ENCODE results near the gene AIP. TPM values are rescaled to one million over a fixed set of nuclear protein-coding genes. Genes with fewer than 3 reads are reported as not detected.

The AIP gene
- total RNA-seq, 1 donor from 2014 or later, result 50.1 TPM

- H3K4me1 Mint-ChIP-seq, result peaks cover 9% of the 10 kb centered on the region
- TF ChIP-seq, protein P1, sequence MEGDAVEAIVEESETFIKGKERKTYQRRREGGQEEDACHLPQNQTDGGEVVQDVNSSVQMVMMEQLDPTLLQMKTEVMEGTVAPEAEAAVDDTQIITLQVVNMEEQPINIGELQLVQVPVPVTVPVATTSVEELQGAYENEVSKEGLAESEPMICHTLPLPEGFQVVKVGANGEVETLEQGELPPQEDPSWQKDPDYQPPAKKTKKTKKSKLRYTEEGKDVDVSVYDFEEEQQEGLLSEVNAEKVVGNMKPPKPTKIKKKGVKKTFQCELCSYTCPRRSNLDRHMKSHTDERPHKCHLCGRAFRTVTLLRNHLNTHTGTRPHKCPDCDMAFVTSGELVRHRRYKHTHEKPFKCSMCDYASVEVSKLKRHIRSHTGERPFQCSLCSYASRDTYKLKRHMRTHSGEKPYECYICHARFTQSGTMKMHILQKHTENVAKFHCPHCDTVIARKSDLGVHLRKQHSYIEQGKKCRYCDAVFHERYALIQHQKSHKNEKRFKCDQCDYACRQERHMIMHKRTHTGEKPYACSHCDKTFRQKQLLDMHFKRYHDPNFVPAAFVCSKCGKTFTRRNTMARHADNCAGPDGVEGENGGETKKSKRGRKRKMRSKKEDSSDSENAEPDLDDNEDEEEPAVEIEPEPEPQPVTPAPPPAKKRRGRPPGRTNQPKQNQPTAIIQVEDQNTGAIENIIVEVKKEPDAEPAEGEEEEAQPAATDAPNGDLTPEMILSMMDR (conservative IDR thresholded peaks at IDR 0.05), result no peak
- no peak overlapping the region for H3K4me3 Mint-ChIP-seq
- H3K27me3 Mint-ChIP-seq (ENCODE audit: low read depth), result peaks cover 7% of the 10 kb centered on the region
- no peak overlapping the region for H3K27ac Mint-ChIP-seq (ENCODE audit: unreplicated experiment)
- peaks cover 11% of the 10 kb centered on the region for H3K9me3 Mint-ChIP-seq
- no peak for DNase-seq (ENCODE audit: low read depth, low spot score)
- peaks cover 2% of the 10 kb centered on the region for H3K36me3 Mint-ChIP-seq (ENCODE audit: low read depth)
Observed at GRCh38 chr11:67528376-67528775, 45.5 kb downstream of the AIP start.

DNA sequence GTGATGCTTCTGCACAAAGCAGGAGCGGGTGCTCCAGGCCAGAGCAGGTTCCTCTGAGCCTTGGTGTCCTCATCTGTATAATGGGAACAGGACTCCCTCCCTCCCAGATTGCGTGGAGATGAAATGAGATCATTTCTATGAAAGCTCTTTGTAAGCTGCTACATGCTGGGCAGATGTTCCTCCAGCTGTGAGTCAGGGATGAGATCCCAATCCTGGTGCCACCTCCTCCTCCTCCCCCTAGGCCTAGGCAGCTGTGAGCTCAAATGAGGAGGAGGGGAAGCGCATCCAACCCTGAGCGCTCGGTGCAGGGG lies 47.4 kb downstream of the AIP start:
- TF ChIP-seq, protein P1 (conservative IDR thresholded peaks at IDR 0.05), result no peak
- Mint-ChIP-seq H3K36me3 (ENCODE audit: low read depth) (peaks cover 2% of the 10 kb centered on the region), H3K4me3 (no peak overlapping the region), H3K4me1 (peaks cover 3% of the 10 kb centered on the region), H3K27ac (ENCODE audit: unreplicated experiment) (no peak overlapping the region), H3K27me3 (ENCODE audit: low read depth) (peaks cover 7% of the 10 kb centered on the region), H3K9me3 (peaks cover 16% of the 10 kb centered on the region)
- no peak for DNase-seq (ENCODE audit: low read depth, low spot score)

DNA sequence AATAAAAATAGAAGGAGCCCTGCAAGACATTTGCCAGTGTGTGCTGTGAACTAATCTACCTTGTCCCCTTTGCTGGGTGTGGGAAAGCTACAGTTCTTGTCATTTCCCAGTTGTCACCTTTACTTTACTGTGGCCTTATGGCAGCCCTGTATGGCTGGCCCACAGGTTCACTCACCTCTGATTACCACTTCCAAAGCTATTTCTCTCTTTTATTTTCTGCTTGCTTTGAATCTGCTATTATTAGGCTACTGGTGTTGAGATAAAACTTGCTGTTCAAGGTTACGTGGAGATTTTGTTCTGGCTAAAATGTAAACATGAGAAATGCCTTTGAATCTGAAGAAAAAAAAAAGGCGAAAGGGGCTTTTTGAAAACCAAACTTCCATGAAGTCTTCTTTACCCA lies 50.1 kb downstream of the AIP start:
- TF ChIP-seq, protein P1 (conservative IDR thresholded peaks at IDR 0.05), result no peak
- Mint-ChIP-seq H3K36me3 (ENCODE audit: low read depth) (no peaks in the 10 kb centered on the region), H3K4me1 (no peaks in the 10 kb centered on the region), H3K27me3 (ENCODE audit: low read depth) (peaks cover 4% of the 10 kb centered on the region), H3K4me3 (no peak overlapping the region), H3K27ac (ENCODE audit: unreplicated experiment) (no peak overlapping the region), H3K9me3 (peaks cover 9% of the 10 kb centered on the region)
- DNase-seq (ENCODE audit: low read depth, low spot score), result no peak

DNA sequence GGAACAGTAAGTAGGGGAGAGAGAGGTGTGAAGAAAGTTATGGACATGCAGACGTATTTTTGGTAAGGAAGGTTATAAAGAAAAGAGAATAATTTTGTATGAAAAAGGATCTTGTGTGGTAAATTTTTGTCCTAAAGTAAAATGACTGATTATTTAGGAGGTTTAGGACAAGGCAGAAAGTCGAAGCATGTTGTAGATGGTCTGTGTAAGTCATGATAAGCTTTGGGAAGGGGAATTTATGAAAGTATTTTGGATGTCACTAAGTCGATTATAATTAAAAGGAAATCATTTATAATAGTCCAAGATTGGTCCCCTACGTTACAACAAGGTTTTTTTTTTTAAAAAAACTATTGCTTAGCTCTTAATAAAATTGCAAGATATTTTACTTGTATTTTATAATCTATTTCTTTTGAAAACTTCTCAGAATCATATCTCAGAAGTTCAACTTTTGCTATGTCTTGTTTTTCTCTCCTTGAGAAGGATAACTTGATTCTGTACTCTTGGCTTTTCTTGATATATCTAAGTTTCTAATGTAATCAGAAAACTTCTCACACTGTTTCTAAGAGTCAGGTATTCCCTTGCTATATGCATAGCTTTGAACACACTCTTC lies 51.3 kb downstream of the AIP start:
- Mint-ChIP-seq H3K4me3 (no peak overlapping the region), H3K27ac (ENCODE audit: unreplicated experiment) (no peak overlapping the region), H3K36me3 (ENCODE audit: low read depth) (no peaks in the 10 kb centered on the region), H3K9me3 (peaks cover 5% of the 10 kb centered on the region), H3K27me3 (ENCODE audit: low read depth) (peaks cover 4% of the 10 kb centered on the region), H3K4me1 (no peaks in the 10 kb centered on the region)
- TF ChIP-seq, protein P1 (conservative IDR thresholded peaks at IDR 0.05), result no peak
- DNase-seq (ENCODE audit: low read depth, low spot score), result no peak

DNA sequence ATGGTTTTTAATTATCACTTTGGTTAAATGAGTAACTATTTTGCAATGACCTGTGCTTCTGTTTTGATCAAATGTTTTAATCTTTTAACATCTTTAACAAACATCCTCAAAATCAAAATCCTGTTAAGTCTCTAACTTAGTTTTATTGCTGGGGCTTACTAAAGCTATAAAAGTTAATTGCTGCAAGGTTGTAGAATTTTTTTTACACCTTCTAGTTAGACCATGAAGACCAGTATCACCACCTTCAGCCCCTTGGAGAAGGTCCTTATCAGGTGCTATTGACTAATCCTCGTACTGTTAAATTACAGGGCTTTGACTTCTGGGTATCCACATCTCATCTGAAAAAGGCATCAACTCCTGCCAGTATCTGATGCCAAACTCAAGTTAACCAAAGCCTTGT lies 52.7 kb downstream of the AIP start:
- Mint-ChIP-seq H3K9me3 (peaks cover 5% of the 10 kb centered on the region), H3K36me3 (ENCODE audit: low read depth) (no peaks in the 10 kb centered on the region), H3K27ac (ENCODE audit: unreplicated experiment) (no peak overlapping the region), H3K27me3 (ENCODE audit: low read depth) (no peaks in the 10 kb centered on the region), H3K4me1 (no peaks in the 10 kb centered on the region), H3K4me3 (no peak overlapping the region)
- TF ChIP-seq, protein P1 (conservative IDR thresholded peaks at IDR 0.05), result no peak
- no peak for DNase-seq (ENCODE audit: low read depth, low spot score)

All from neural crest cell (in vitro differentiated cells).